ENCODE data around the gene MRPS33. TPM values are rescaled to one million over a fixed set of nuclear protein-coding genes. Genes with fewer than 3 reads are reported as not detected.

The MRPS33 gene
- total and polyA plus RNA-seq, 2 of the 13 experiments (the other 11 are each of a cell fraction or from before 2014, with no cell fraction given), result 50.9 to 91.0 TPM

GRCh38 chr7:141014524-141015395 is at the start of gene MRPS33 (continued):
- no peak for TF ChIP-seq FUBP1 (CRISPR knock-in tag; IDR thresholded peaks at IDR 0.05; ENCODE audit: borderline replicate concordance)
- TF ChIP-seq NCOR1 (IDR thresholded peaks at IDR 0.05; ENCODE audit: borderline replicate concordance, low read length), result peak; percentile 25; the same call in 1 of the 2 replicates
- TF ChIP-seq ZNF276 (CRISPR knock-in tag; IDR thresholded peaks at IDR 0.05; ENCODE audit: low read depth), result no peak
- TF ChIP-seq ZNF446 (CRISPR knock-in tag; IDR thresholded peaks at IDR 0.05), result no peak; the same call in 1 of the 2 replicates
- TF ChIP-seq ZMYM4 (CRISPR knock-in tag; IDR thresholded peaks at IDR 0.05), result peak; percentile 100
- no peak for TF ChIP-seq BCLAF1 (IDR thresholded peaks at IDR 0.05)
- TF ChIP-seq EED (CRISPR knock-in tag; IDR thresholded peaks at IDR 0.05), result peak; percentile 62; the same call in 1 of the 2 replicates
- 0 out of 2 replicates have a peak, but pooled peaks have one; percentile 11 for TF ChIP-seq FOSL1 (CRISPR knock-in tag; IDR thresholded peaks at IDR 0.05; ENCODE audit: borderline replicate concordance)
- no peak for TF ChIP-seq ZNF879 (CRISPR knock-in tag; IDR thresholded peaks at IDR 0.05)
- peak; percentile 52; the same call in 1 of the 2 replicates for TF ChIP-seq ZNF335 (CRISPR knock-in tag; IDR thresholded peaks at IDR 0.05)
- TF ChIP-seq ZBTB33 (CRISPR knock-in tag; IDR thresholded peaks at IDR 0.05), result peak; percentile 56; the same call in 1 of the 2 replicates
- TF ChIP-seq ETV5 (CRISPR knock-in tag; IDR thresholded peaks at IDR 0.05; ENCODE audit: borderline replicate concordance), result peak; percentile 94
- TF ChIP-seq ZNF552 (CRISPR knock-in tag; IDR thresholded peaks at IDR 0.05; ENCODE audit: borderline replicate concordance), result no peak
- no peak for TF ChIP-seq HHEX (CRISPR knock-in tag; IDR thresholded peaks at IDR 0.05)
- peak; percentile 89; the same call in 1 of the 2 replicates for TF ChIP-seq ZBTB38 (CRISPR knock-in tag; IDR thresholded peaks at IDR 0.05)
- peak; percentile 79 for TF ChIP-seq PTBP1 (IDR thresholded peaks at IDR 0.05; ENCODE audit: low read depth, low read length, poor library complexity, severe bottlenecking)
- no peak for TF ChIP-seq ZFP62 (CRISPR knock-in tag; IDR thresholded peaks at IDR 0.05)
- TF ChIP-seq PHB2 (IDR thresholded peaks at IDR 0.05; ENCODE audit: partially characterized antibody), result no peak
- peak; percentile 17; the same call in 1 of the 2 replicates for TF ChIP-seq SMC3 (IDR thresholded peaks at IDR 0.05; ENCODE audit: low read length)
- no peak for TF ChIP-seq ZNF562 (CRISPR knock-in tag; IDR thresholded peaks at IDR 0.05; ENCODE audit: borderline replicate concordance)
- TF ChIP-seq MYNN (CRISPR knock-in tag; IDR thresholded peaks at IDR 0.05; ENCODE audit: low read depth), result no peak

Data from HepG2 (cell line).